ENCODE measurements around the gene ALDOC. TPM values are rescaled to one million over a fixed set of nuclear protein-coding genes. Genes with fewer than 3 reads are reported as not detected.

Gene ALDOC
- total and polyA plus RNA-seq, 2 of the 13 experiments (the other 11 are each of a cell fraction or from before 2014, with no cell fraction given), result 15.4 to 60.9 TPM

DNA sequence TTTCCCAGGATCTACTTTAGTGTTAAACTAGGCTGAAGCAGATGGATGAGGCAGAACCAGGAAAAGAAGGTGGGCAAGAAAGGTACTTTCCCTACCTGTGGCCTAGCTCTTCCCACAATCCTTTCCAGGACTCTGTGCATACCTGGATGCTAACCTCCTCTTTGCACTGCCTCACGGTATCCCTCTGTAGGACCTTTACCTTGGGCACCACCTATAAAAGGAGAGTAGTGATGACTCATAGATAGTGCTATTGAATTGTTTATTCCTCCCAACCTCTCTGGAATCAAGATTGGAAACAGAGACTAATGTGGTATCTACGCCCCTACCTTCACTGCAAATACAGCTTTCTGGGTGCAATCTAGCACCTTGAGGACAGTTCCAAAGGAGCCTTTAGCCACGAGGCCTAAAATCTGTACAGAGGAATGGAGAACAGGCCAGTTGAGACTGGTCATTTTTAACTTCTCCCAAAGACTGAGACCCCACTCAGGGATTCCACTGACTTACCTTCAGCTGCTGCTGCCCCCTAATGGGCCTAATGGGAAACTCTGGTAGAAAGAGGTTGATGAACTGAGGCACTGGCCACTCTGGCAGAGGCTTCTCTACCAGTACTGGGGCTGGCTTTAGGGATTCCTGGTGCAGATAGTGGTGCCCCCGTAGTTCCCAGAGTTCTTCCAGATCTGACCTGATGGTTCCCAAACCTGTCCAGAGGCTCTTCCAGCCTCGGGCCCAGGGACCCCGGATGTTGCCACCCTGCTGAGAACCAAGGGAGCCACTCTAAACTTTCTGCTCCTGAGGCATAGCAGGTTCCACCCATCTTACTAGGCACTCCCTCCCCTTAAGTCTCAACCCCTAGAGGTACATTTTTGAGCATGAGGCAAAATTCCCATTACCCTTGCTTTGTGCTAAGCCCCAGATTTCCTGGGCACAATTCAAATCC lies 36.5 kb upstream of the ALDOC start (continued):
- TF ChIP-seq, protein P1, sequence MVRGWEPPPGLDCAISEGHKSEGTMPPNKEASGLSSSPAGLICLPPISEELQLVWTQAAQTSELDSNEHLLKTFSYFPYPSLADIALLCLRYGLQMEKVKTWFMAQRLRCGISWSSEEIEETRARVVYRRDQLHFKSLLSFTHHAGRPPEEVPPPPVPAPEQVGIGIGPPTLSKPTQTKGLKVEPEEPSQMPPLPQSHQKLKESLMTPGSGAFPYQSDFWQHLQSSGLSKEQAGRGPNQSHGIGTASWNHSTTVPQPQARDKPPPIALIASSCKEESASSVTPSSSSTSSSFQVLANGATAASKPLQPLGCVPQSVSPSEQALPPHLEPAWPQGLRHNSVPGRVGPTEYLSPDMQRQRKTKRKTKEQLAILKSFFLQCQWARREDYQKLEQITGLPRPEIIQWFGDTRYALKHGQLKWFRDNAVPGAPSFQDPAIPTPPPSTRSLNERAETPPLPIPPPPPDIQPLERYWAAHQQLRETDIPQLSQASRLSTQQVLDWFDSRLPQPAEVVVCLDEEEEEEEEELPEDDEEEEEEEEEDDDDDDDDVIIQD (CRISPR knock-in tag; IDR thresholded peaks at IDR 0.05; ENCODE audit: low read depth), result peak; percentile 47; the same call in 1 of the 2 replicates
- no peak for TF ChIP-seq HMGA1 (CRISPR knock-in tag; conservative IDR thresholded peaks at IDR 0.05)
- no peak for TF ChIP-seq BCL3 (CRISPR knock-in tag; IDR thresholded peaks at IDR 0.05)
- TF ChIP-seq MIXL1 (CRISPR knock-in tag; IDR thresholded peaks at IDR 0.05), result peak; percentile 40; the same call in 1 of the 2 replicates
- TF ChIP-seq STAG1 (CRISPR knock-in tag; IDR thresholded peaks at IDR 0.05), result peak; percentile 71

DNA sequence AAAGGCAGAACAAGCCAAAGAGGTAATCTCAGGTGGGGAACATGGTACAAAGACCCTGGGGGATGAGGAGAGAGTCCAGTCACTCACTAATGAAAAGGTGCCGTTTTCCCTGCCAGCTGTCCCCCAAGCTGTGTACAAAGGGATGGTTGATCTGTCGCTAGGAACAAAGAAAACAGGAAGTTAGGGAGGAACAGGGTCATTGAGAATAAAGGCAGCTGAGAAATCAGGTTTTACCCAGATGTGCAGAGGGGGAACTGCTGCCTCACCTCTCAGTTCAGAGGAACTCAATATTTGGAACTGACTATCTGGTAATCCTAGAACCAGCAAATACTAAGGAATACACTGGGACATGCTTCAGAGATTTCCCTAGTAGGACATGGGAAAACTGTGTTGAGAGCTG lies 35.8 kb upstream of the ALDOC start:
- WGBS (ENCODE audit: low lambda C conversion rate), result 89% methylated on average over 2 of the region's 2 CpGs
- H3K4me3 ChIP-seq (replicated peaks in 1 of 3; ENCODE audit: insufficient read depth in 1 of 3, low read depth in 2 of 3, low read length in 3 of 3), result no peak overlapping the region
- peaks cover 27 to 45% of the 10 kb centered on the region in 2 experiments; a peak in 4 of 5 replicates for H3K36me3 ChIP-seq (replicated peaks in 1 of 2; ENCODE audit: control insufficient read depth in 1 of 2, insufficient read depth in 2 of 2, low read length in 2 of 2)
- BruUV-seq (replicated peaks), result no TSS peak
- no peak for TF ChIP-seq ZFP36 (IDR thresholded peaks at IDR 0.05; ENCODE audit: borderline replicate concordance, low read depth, low read length, partially characterized antibody)
- no peak for TF ChIP-seq SMAD3 (CRISPR knock-in tag; IDR thresholded peaks at IDR 0.05)
- no peak for TF ChIP-seq HOXA5 (CRISPR knock-in tag; IDR thresholded peaks at IDR 0.05)
- TF ChIP-seq SRY (CRISPR knock-in tag; IDR thresholded peaks at IDR 0.05), result no peak
- no peak for TF ChIP-seq THAP7 (CRISPR knock-in tag; IDR thresholded peaks at IDR 0.05)
- TF ChIP-seq, protein P2, sequence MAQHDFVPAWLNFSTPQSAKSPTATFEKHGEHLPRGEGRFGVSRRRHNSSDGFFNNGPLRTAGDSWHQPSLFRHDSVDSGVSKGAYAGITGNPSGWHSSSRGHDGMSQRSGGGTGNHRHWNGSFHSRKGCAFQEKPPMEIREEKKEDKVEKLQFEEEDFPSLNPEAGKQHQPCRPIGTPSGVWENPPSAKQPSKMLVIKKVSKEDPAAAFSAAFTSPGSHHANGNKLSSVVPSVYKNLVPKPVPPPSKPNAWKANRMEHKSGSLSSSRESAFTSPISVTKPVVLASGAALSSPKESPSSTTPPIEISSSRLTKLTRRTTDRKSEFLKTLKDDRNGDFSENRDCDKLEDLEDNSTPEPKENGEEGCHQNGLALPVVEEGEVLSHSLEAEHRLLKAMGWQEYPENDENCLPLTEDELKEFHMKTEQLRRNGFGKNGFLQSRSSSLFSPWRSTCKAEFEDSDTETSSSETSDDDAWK (CRISPR knock-in tag; IDR thresholded peaks at IDR 0.05), result no peak
- no peak for TF ChIP-seq YEATS4 (CRISPR knock-in tag; IDR thresholded peaks at IDR 0.05; ENCODE audit: borderline replicate concordance)
- TF ChIP-seq CHCHD3 (CRISPR knock-in tag; IDR thresholded peaks at IDR 0.05), result no peak
- no peak for TF ChIP-seq ZFP82 (CRISPR knock-in tag; IDR thresholded peaks at IDR 0.05; ENCODE audit: borderline replicate concordance)
- no peak for TF ChIP-seq ETV5 (CRISPR knock-in tag; IDR thresholded peaks at IDR 0.05; ENCODE audit: borderline replicate concordance)
- TF ChIP-seq NCOA2 (CRISPR knock-in tag; IDR thresholded peaks at IDR 0.05), result no peak
- in situ Hi-C loops (cut with HindIII; ENCODE audit: extremely low pct_ligation_motif_present, low pct_unique_long_range_greater_than_20kb) (loop anchor here (5.0 kb wide), 1 partner anchor 120 kb away; no protein-coding TSS in a partner anchor), intact Hi-C loops (cut with micrococcal nuclease; ENCODE audit: unreplicated experiment) (loop anchor here (2.0 kb wide), 1 partner anchor 64 kb away; no protein-coding TSS in a partner anchor)
- H4K20me1 ChIP-seq (ENCODE audit: insufficient read depth, low read length), result no peaks in the 10 kb centered on the region
- POLR2A ChIA-PET, result interaction anchor here (1.4 to 1.6 kb wide), 2 partner anchors 12 to 13 kb away, joined by 3 to 5 read pairs; no protein-coding TSS in a partner anchor
- no peaks in the 10 kb centered on the region for H3K27me3 ChIP-seq (ENCODE audit: control insufficient read depth in 1 of 2, insufficient read depth in 2 of 2, low read length in 2 of 2)
- H3K9me3 ChIP-seq (ENCODE audit: low read length), result no peaks in the 10 kb centered on the region
- H3K79me2 ChIP-seq (ENCODE audit: insufficient read depth, low read length), result no peaks in the 10 kb centered on the region
- FAIRE-seq (no peak), DNase-seq (ENCODE audit: low spot score) (no peak), ATAC-seq (no peak)
- no peak overlapping the region for H3K9ac ChIP-seq (ENCODE audit: insufficient read depth, low read depth, low read length)
- CTCF ChIA-PET (ENCODE audit: low intra/inter-chr PET ratio, low total read pairs), result no interaction called here
- no peak overlapping the region for H2AFZ ChIP-seq (ENCODE audit: low read length)
- H3K4me1 ChIP-seq (ENCODE audit: insufficient read depth, low read length), result no peaks in the 10 kb centered on the region
- no peak overlapping the region for H3K4me2 ChIP-seq (ENCODE audit: low read depth, low read length)
- no peak overlapping the region for H3K27ac ChIP-seq (ENCODE audit: extremely low read length, insufficient read depth, low read length)
